GM18520 (cell line): Measurements from ENCODE around the gene TTC33.
"Not testable (repeated sequence)": the region's sequence is repeated elsewhere in the genome, so short reads cannot be mapped to it uniquely, and the experiment has no call there.

Experiments
- ATAC-seq: cut with Tn5 transposase; IDR thresholded peaks from one replicate; pipeline ENCODE4 v1.9.1; 2021; ENCODE audit not compliant: unreplicated experiment

Gene TTC33

GRCh38 chr5:40654377-40654991 is 101.3 kb downstream of the TTC33 start:
- ATAC-seq = no peak

- ATAC-seq = no peak
Measured at GRCh38 chr5:40653221-40654022, 102.3 kb downstream of the TTC33 start.

GRCh38 chr5:40652441-40653220 is 103.1 kb downstream of the TTC33 start:
- ATAC-seq = no peak

GRCh38 chr5:40651201-40651600 is 104.6 kb downstream of the TTC33 start:
- no peak for ATAC-seq

GRCh38 chr5:40649463-40650030 is 106.2 kb downstream of the TTC33 start:
- ATAC-seq = no peak

- no peak for ATAC-seq
Measured at GRCh38 chr5:40648150-40648549, 107.6 kb downstream of the TTC33 start.

GRCh38 chr5:40646266-40646665 is 109.5 kb downstream of the TTC33 start:
- no peak for ATAC-seq

GRCh38 chr5:40639531-40639930 is 116.2 kb downstream of the TTC33 start:
- not testable (repeated sequence) for ATAC-seq

GRCh38 chr5:40634593-40634992 is 121.2 kb downstream of the TTC33 start:
- no peak for ATAC-seq

- ATAC-seq = no peak
Measured at GRCh38 chr5:40634154-40634553, 121.6 kb downstream of the TTC33 start.

- ATAC-seq = no peak
Measured at GRCh38 chr5:40631236-40631635, 124.5 kb downstream of the TTC33 start.

- ATAC-seq = no peak
Measured at GRCh38 chr5:40630126-40630525, 125.6 kb downstream of the TTC33 start.

GRCh38 chr5:40628407-40628806 is 127.4 kb downstream of the TTC33 start:
- no peak for ATAC-seq

GRCh38 chr5:40627706-40628105 is 128.1 kb downstream of the TTC33 start:
- ATAC-seq = no peak

GRCh38 chr5:40626801-40627200 is 129.0 kb downstream of the TTC33 start:
- ATAC-seq = no peak

- no peak for ATAC-seq
Measured at GRCh38 chr5:40623480-40624420, 132.0 kb downstream of the TTC33 start.

- no peak for ATAC-seq
Measured at GRCh38 chr5:40622463-40623252, 133.1 kb downstream of the TTC33 start.

- no peak for ATAC-seq
Measured at GRCh38 chr5:40619421-40619820, 136.3 kb downstream of the TTC33 start.

- no peak for ATAC-seq
Measured at GRCh38 chr5:40618926-40619325, 136.8 kb downstream of the TTC33 start.

- no peak for ATAC-seq
Measured at GRCh38 chr5:40616781-40617180, 139.0 kb downstream of the TTC33 start.
